HG03025 (cell line): ENCODE results near the gene PKNOX1.
"Not testable (repeated sequence)": the region's sequence is repeated elsewhere in the genome, so short reads cannot be mapped to it uniquely, and the experiment has no call there.

ENCODE experiments used
- ATAC-seq: cut with Tn5 transposase; IDR thresholded peaks from one replicate; pipeline ENCODE4 v1.9.1; 2021; ENCODE audit warnings: mild to moderate bottlenecking, moderate library complexity; ENCODE audit not compliant: unreplicated experiment, low FRiP score

Gene PKNOX1

DNA sequence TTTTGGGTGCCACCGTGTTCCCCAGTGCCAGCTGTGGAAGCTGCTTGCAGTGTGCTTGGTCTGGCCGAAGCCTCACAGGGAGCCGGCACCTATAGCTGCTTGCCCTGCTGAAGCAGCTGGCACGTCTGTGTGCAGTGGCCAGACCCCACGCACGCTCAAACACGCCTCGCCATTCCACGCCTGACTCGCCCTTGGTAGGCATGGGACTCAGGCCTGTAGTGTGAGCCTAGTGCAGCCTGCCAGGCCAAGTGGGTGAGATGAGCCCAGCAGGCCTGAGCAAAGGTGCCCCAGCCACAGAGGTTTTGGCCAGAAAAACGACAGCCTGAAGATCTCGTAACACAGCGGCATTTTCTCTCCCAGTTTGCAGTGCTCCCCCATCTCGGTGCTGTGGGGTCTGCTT, 68.9 kb downstream of the PKNOX1 start:
- not testable (repeated sequence) for ATAC-seq

DNA sequence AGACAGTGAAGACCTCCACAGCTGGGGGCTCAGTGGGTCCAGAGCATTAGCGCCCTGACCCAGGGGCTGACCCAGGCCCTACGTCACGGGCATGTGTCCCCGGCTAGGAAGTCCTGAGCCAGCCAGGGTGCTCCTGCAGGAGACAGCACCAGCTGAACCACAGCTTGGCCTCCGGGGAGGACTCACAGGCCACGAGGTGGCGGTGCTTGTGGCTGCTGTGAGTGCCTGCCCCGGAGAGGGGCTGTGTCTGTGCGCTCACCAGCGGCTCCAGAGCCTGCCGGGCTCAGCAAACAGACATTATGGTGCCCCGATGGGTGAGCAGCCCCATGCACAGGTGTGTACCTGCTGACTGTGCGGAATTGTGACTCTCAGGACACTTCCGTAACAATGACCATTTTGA, 70.2 kb downstream of the PKNOX1 start:
- not testable (repeated sequence) for ATAC-seq

GRCh38 chr21:43045165-43045875, 71.0 kb downstream of the PKNOX1 start:
- not testable (repeated sequence) for ATAC-seq

- ATAC-seq, result not testable (repeated sequence)
These were observed 71.8 kb downstream of the PKNOX1 start for GRCh38 chr21:43045876-43046821.

GRCh38 chr21:43053112-43053511, 78.8 kb downstream of the PKNOX1 start:
- not testable (repeated sequence) for ATAC-seq

GRCh38 chr21:43062955-43063664, 88.7 kb downstream of the PKNOX1 start:
- not testable (repeated sequence) for ATAC-seq

GRCh38 chr21:43064265-43064917, 90.0 kb downstream of the PKNOX1 start:
- ATAC-seq, result not testable (repeated sequence)

- not testable (repeated sequence) for ATAC-seq
These were observed 91.6 kb downstream of the PKNOX1 start for GRCh38 chr21:43065991-43066390.

DNA sequence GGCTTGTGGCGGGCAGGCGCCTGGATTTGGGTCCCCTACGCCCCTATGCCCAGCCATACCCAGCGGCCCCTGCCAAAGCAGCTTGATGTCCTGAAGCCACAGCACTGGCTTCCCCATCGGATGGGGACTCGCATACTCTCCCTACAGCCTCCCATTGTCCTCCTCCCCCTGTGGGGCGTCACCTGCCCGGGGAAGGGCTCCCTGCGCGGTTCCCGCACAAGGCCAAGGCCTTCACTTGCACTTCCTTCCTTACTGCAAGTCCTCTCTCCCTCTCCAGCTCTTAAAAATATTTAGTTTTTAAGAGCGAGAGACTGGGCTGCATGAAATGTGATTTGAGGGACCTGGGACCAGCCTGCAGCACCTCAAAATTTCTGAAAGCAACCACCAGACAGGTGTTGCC, 92.3 kb downstream of the PKNOX1 start:
- not testable (repeated sequence) for ATAC-seq

DNA sequence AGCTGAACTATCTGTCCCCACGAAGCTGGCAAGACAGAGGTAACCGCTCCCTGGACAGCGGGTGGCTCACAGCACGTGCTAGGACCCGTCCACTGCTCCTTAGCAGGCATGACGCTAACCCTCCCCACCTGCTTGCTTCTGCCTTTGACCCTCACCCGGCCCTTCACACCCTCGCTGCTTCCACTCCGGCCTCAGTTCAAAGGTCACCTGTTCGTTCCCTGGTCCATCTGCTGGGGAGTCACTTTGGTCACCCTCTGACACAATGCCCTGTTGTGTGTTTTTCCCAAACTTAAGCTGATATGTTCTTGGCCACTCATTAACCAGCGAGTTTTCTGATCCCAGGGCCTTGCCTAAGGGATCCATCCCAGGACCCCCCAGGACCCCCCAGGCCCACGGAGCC, 93.7 kb downstream of the PKNOX1 start:
- not testable (repeated sequence) for ATAC-seq

GRCh38 chr21:43069682-43070081, 95.3 kb downstream of the PKNOX1 start:
- ATAC-seq, result not testable (repeated sequence)

DNA sequence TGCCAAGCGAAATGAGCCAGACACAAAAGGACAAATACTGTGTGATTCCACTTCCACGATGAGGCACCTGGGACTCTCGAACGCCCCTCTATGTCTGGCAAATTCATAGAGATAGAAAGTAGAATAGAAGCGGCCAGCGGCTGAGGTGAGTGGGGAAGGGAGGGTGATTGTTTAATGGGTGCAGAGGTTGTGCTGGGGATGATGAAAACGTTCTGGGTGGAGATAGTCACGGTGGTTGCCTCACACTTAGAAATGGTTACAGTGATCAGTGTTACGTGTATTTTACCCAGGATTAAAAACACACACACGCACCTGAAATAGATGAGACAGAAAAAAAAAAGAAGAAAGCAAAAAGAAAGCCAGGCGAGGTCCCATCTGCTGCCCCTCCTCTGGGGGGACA, 98.4 kb downstream of the PKNOX1 start:
- ATAC-seq, result not testable (repeated sequence)

- not testable (repeated sequence) for ATAC-seq
These were observed 100.2 kb downstream of the PKNOX1 start for GRCh38 chr21:43074401-43075169.

DNA sequence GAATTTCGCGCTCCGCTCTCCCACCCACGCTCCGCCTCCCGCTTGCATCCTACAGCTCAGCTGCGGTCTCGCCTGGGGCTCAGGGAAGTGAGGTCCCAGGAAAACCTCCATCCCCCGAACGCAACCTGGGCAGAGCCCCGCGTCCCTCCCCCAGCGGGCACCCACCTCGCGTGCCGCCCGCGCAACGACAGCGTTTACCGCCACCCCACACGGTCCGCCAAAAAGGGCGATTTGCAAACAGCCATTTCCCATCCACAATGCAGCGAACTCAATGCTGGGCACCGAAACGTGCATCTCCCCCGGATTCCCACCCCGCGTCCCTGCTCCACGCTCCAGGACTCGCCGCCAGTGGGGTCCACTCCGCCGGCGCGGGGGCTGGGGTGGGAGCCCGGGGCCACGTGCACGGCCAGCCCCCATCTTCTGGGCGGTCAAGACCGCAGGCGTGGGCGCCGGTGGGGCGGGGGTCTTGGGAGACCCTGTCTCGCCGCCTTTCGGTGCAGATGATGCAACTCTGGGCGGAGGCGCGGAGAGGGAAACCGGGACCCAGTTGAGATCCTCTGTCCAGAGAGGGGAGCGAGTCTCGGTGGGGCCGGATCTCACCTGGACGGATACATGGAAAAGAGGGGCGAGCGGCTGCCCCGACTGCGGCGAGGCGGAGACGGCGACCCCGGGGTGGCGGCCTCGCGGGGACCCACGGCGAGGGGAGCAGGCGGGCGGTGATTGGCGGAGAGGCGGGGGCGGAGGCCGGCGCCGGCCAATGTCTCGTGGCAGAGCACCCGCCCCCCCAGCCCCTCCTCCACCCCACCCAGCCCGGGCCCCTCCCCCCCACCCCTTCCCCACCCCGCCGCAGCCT, 101.0 kb downstream of the PKNOX1 start, which contains the start of gene CBS:
TSS of gene CBS (minus strand) at position 666 of the 853 bp plus-strand sequence. CDS start 3,642 bp downstream, outside the sequence.
- not testable (repeated sequence) for ATAC-seq

GRCh38 chr21:43076023-43076637, 101.8 kb downstream of the PKNOX1 start:
- ATAC-seq, result not testable (repeated sequence)

DNA sequence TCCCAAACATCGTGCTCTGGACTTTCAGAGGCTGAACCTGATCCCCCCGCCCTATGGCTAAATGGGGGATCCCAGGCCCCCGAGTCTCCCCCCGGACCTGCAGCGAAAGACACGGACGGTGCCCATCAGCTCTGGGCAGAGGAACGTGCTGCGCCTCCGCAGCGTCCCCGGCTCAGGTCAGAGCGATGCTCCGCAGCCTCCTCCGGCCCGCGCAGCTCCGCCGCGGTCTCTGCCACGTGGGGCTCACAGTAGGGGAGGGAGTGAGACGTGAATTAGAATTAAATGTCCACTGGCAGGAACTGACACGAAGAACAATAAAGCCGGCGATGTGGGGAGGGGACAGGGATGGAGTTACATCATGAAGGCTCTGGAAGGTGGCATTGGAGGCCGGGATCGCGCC, 102.3 kb downstream of the PKNOX1 start:
- not testable (repeated sequence) for ATAC-seq

DNA sequence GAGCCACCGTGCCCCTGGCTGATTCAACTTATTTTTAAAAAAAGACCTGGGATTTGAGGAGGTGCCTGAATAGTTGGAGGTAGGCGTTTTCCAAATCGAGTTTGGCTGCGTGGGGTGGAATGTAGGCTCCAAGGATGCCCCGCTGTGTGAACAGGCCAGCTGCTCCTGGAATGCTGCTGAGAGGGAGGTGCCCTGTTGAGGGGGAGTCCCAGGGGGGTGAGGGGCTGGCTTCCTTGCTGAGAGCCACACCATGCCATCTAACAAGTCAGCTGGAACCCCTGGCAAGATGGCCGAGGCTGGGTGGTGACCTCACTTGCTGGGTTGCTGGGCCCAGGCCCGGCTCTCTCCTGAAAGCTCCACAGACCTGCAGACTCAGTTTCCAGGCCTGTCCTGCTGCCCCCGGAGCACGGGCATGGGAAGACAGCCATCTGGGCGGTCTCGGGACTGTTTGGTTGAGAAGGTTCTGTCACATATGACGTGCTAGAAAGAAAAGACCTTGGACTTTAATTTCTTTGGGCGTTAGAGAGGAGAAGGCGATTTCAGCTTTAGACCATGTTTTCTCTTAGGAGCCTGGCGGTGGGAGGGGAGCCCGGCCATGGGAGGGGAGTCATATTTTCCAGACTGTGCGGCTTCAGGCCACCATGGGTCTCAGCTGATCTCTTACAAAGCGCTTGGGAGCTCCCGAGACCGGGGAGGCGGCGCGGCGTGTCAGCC, 108.4 kb downstream of the PKNOX1 start:
- not testable (repeated sequence) for ATAC-seq
